Right atrium auricular region (tissue), 2 donors: ENCODE results near the gene PTPN11. TPM values are rescaled to one million over a fixed set of nuclear protein-coding genes. Genes with fewer than 3 reads are reported as not detected.

Source experiments
- DNase-seq: peaks from one replicate; pipeline ENCODE4 v3.0.0-alpha.2; 2019; ENCODE audit warnings: low spot score
- H3K27ac ChIP-seq, 2 donors: fragments of 200-600 bp; sonication (generic); 1 replicate in 1 of 2; 2 replicates in 1 of 2; pipeline ENCODE4 v1.5.1; 2016 to 2019
- H3K27me3 ChIP-seq, 2 donors: fragments of 200-600 bp; sonication (generic); one replicate each; pipeline versions ENCODE4 v1.5.1 to v1.6.0; 2017 to 2019
- H3K36me3 ChIP-seq: fragments of 200-600 bp; sonication (generic); one replicate; pipeline ENCODE4 v1.5.1; 2016
- H3K4me1 ChIP-seq, 2 donors: fragments of 200-600 bp; sonication (generic); one replicate each; pipeline versions ENCODE4 v1.5.1 to v1.6.0; 2017 to 2019
- H3K4me3 ChIP-seq, 2 donors: fragments of 200-600 bp; sonication (generic); 1 replicate in 1 of 2; 2 replicates in 1 of 2; pipeline ENCODE4 v1.5.1; 2017 to 2019; ENCODE audit warnings: mild to moderate bottlenecking in 1 of 2, moderate library complexity in 1 of 2
- H3K9me3 ChIP-seq, 2 donors: fragments of 200-600 bp; sonication (generic); one replicate each; pipeline ENCODE4 v1.5.1; 2019
- CTCF ChIP-seq, 2 donors: fragments of 200-600 bp; sonication (generic); IDR thresholded peaks; one replicate each; pipeline ENCODE4 v1.5.1; 2019; ENCODE audit warnings: antibody characterized with exemption in 2 of 2
- total RNA-seq, 2 donors: library from RNA; depleted of rRNA; stranded (reverse); fragments of >200 nt; gene quantifications; one replicate each; pipeline ENCODE4 v1.1.0, GENCODE V29; 2016

The PTPN11 gene
- total RNA-seq, 2 donors from 2014 or later = 70.8 to 97.9 TPM

GRCh38 chr12:112482733-112483132 is 64.0 kb downstream of the PTPN11 start:
- no peak overlapping the region for H3K4me3 ChIP-seq
- DNase-seq = no peak
- no peak overlapping the region for H3K27ac ChIP-seq
- H3K9me3 ChIP-seq = no peaks in the 10 kb centered on the region
- no peak for TF ChIP-seq CTCF (IDR thresholded peaks at IDR 0.05)
- H3K27me3 ChIP-seq = no peaks in the 10 kb centered on the region
- H3K36me3 ChIP-seq = peaks cover 82% of the 10 kb centered on the region
- no peaks in the 10 kb centered on the region for H3K4me1 ChIP-seq

DNA sequence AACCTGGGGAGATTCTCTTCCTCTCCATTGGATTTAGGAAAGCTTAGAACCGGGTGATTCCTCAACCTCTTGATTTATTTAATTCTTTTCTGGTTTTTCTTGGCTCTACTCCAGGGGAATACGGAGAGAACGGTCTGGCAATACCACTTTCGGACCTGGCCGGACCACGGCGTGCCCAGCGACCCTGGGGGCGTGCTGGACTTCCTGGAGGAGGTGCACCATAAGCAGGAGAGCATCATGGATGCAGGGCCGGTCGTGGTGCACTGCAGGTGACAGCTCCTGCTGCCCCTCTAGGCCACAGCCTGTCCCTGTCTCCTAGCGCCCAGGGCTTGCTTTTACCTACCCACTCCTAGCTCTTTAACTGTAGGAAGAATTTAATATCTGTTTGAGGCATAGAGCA is 67.6 kb downstream of the PTPN11 start:
- Histone ChIP-seq H3K27me3 (no peaks in the 10 kb centered on the region), H3K27ac (no peak overlapping the region), H3K36me3 (peaks cover 84% of the 10 kb centered on the region), H3K4me1 (no peaks in the 10 kb centered on the region), H3K9me3 (no peaks in the 10 kb centered on the region), H3K4me3 (no peak overlapping the region)
- no peak for DNase-seq
- TF ChIP-seq CTCF (IDR thresholded peaks at IDR 0.05) = no peak

GRCh38 chr12:112488257-112488876 is 69.6 kb downstream of the PTPN11 start:
- TF ChIP-seq CTCF (IDR thresholded peaks at IDR 0.05) = no peak
- no peaks in the 10 kb centered on the region for H3K27me3 ChIP-seq
- no peaks in the 10 kb centered on the region for H3K4me1 ChIP-seq
- H3K9me3 ChIP-seq = no peaks in the 10 kb centered on the region
- no peak overlapping the region for H3K4me3 ChIP-seq
- peaks cover 71% of the 10 kb centered on the region for H3K36me3 ChIP-seq
- no peak overlapping the region for H3K27ac ChIP-seq
- DNase-seq = no peak

DNA sequence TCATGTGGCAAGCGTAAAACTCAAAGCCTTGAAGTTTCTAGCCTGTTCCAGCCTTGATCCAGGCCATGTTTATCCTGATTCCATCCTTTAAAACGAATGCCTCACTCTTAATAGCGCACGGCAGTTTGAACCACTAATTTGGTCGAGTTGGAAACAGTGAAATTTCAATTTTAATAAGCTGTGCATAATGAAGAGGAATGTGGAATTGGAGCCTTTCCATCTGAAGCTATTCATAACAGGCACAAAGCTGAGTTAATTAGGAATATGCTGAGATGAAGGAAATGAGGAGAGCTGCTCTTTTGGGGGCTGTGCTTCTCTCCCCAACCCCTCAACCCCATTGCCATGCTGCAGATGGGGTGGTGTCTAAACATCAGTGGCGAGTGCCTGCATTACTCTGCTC is 70.7 kb downstream of the PTPN11 start:
- H3K4me3 ChIP-seq = no peak overlapping the region
- no peaks in the 10 kb centered on the region for H3K27me3 ChIP-seq
- H3K27ac ChIP-seq = no peak overlapping the region
- no peak for TF ChIP-seq CTCF (IDR thresholded peaks at IDR 0.05)
- DNase-seq = no peak
- peaks cover 71% of the 10 kb centered on the region for H3K36me3 ChIP-seq
- H3K9me3 ChIP-seq = no peaks in the 10 kb centered on the region
- H3K4me1 ChIP-seq = no peaks in the 10 kb centered on the region

GRCh38 chr12:112496496-112496895 is 77.7 kb downstream of the PTPN11 start:
- Histone ChIP-seq H3K4me3 (no peak overlapping the region), H3K27me3 (no peaks in the 10 kb centered on the region), H3K36me3 (peaks cover 35% of the 10 kb centered on the region), H3K9me3 (no peaks in the 10 kb centered on the region), H3K4me1 (no peaks in the 10 kb centered on the region), H3K27ac (no peak overlapping the region)
- no peak for DNase-seq
- TF ChIP-seq CTCF (IDR thresholded peaks at IDR 0.05) = no peak

GRCh38 chr12:112498580-112498979 is 79.8 kb downstream of the PTPN11 start:
- Histone ChIP-seq H3K27ac (no peak overlapping the region), H3K9me3 (no peaks in the 10 kb centered on the region), H3K4me1 (no peaks in the 10 kb centered on the region), H3K4me3 (no peak overlapping the region), H3K36me3 (peaks cover 44% of the 10 kb centered on the region), H3K27me3 (no peaks in the 10 kb centered on the region)
- no peak for DNase-seq
- no peak for TF ChIP-seq CTCF (IDR thresholded peaks at IDR 0.05)
